ENCODE results near the gene VAMP1.
"Not testable (repeated sequence)": the region's sequence is repeated elsewhere in the genome, so short reads cannot be mapped to it uniquely, and the experiment has no call there.

Gene VAMP1

GRCh38 chr12:6494258-6494743 lies 23.8 kb upstream of the VAMP1 start:
- Histone ChIP-seq H3K27ac (ENCODE audit: low read depth, low read length) (peak overlapping the region; percentile 95), H3F3A (ENCODE audit: control insufficient read depth, insufficient read depth) (peaks cover 12% of the 10 kb centered on the region), H3K4me2 (ENCODE audit: low read length) (peak overlapping the region; percentile 95), H3K4me1 (ENCODE audit: control insufficient read depth, low read length) (peaks cover 35% of the 10 kb centered on the region), H3K27me3 (ENCODE audit: control insufficient read depth, low read length) (no peaks in the 10 kb centered on the region), H3K36me3 (ENCODE audit: control insufficient read depth, low read length) (peaks cover 82% of the 10 kb centered on the region), H3K9me2 (replicated peaks; ENCODE audit: control insufficient read depth, low read length) (no peaks in the 10 kb centered on the region), H3K9me3 (ENCODE audit: control insufficient read depth, insufficient read depth, low read length) (no peaks in the 10 kb centered on the region), H3K79me2 (ENCODE audit: control insufficient read depth, low read length) (peaks cover 70% of the 10 kb centered on the region), H4K20me1 (ENCODE audit: control insufficient read depth, insufficient read depth, low read depth, low read length) (no peaks in the 10 kb centered on the region), H3K4me3 (ENCODE audit: low read length) (peak overlapping the region; percentile 87)
- TF ChIP-seq CTCF (IDR thresholded peaks at IDR 0.05; ENCODE audit: low read depth, low read length, poor library complexity, severe bottlenecking) (peak; percentile 47), EZH2phosphoT487 (IDR thresholded peaks at IDR 0.05; ENCODE audit: borderline replicate concordance, low read length) (no peak)

- Histone ChIP-seq H3K4me1 (ENCODE audit: control insufficient read depth, low read length) (peaks cover 35% of the 10 kb centered on the region), H3F3A (ENCODE audit: control insufficient read depth, insufficient read depth) (peaks cover 16% of the 10 kb centered on the region)
- TF ChIP-seq CTCF (IDR thresholded peaks at IDR 0.05; ENCODE audit: low read depth, low read length, poor library complexity, severe bottlenecking) (no peak), EZH2phosphoT487 (IDR thresholded peaks at IDR 0.05; ENCODE audit: borderline replicate concordance, low read length) (no peak)
Observed at GRCh38 chr12:6493497-6494257, 23.2 kb upstream of the VAMP1 start, which contains the start of gene NCAPD2. Gene NCAPD2 (plus strand): TSS chr12:6494102. CDS start chr12:6495099, 997 bp downstream.

GRCh38 chr12:6492838-6493496 lies 22.5 kb upstream of the VAMP1 start, which contains the start of gene MRPL51:
Gene MRPL51 (minus strand): TSS chr12:6493262. CDS start chr12:6493136, 126 bp downstream.
- H3K9me2 ChIP-seq (replicated peaks; ENCODE audit: control insufficient read depth, low read length), result no peaks in the 10 kb centered on the region
- H4K20me1 ChIP-seq (ENCODE audit: control insufficient read depth, insufficient read depth, low read depth, low read length), result no peaks in the 10 kb centered on the region
- H3K36me3 ChIP-seq (ENCODE audit: control insufficient read depth, low read length), result peaks cover 69% of the 10 kb centered on the region
- H3K4me1 ChIP-seq (ENCODE audit: control insufficient read depth, low read length), result peaks cover 35% of the 10 kb centered on the region
- H3K4me2 ChIP-seq (ENCODE audit: low read length), result peak within 1 kb of the TSS; percentile 95
- no peaks in the 10 kb centered on the region for H3K27me3 ChIP-seq (ENCODE audit: control insufficient read depth, low read length)
- no peaks in the 10 kb centered on the region for H3K9me3 ChIP-seq (ENCODE audit: control insufficient read depth, insufficient read depth, low read length)
- TF ChIP-seq EZH2phosphoT487 (IDR thresholded peaks at IDR 0.05; ENCODE audit: borderline replicate concordance, low read length) (no peak), CTCF (IDR thresholded peaks at IDR 0.05; ENCODE audit: low read depth, low read length, poor library complexity, severe bottlenecking) (no peak)
- peak within 1 kb of the TSS; percentile 87 for H3K4me3 ChIP-seq (ENCODE audit: low read length)
- H3K27ac ChIP-seq (ENCODE audit: low read depth, low read length), result peak within 1 kb of the TSS; percentile 95
- peaks cover 57% of the 10 kb centered on the region for H3K79me2 ChIP-seq (ENCODE audit: control insufficient read depth, low read length)
- H3F3A ChIP-seq (ENCODE audit: control insufficient read depth, insufficient read depth), result peaks cover 16% of the 10 kb centered on the region

More at GRCh38 chr12:6493497-6494257, 23.2 kb upstream of the VAMP1 start, which contains the start of gene NCAPD2:
- Histone ChIP-seq H3K27ac (ENCODE audit: low read depth, low read length) (peak within 1 kb of the TSS; percentile 95), H3K4me2 (ENCODE audit: low read length) (peak within 1 kb of the TSS; percentile 95), H3K9me2 (replicated peaks; ENCODE audit: control insufficient read depth, low read length) (no peaks in the 10 kb centered on the region), H3K36me3 (ENCODE audit: control insufficient read depth, low read length) (peaks cover 76% of the 10 kb centered on the region), H3K9me3 (ENCODE audit: control insufficient read depth, insufficient read depth, low read length) (no peaks in the 10 kb centered on the region), H3K79me2 (ENCODE audit: control insufficient read depth, low read length) (peaks cover 64% of the 10 kb centered on the region), H3K4me3 (ENCODE audit: low read length) (peak within 1 kb of the TSS; percentile 87), H4K20me1 (ENCODE audit: control insufficient read depth, insufficient read depth, low read depth, low read length) (no peaks in the 10 kb centered on the region), H3K27me3 (ENCODE audit: control insufficient read depth, low read length) (no peaks in the 10 kb centered on the region)

- H3K27me3 ChIP-seq (ENCODE audit: control insufficient read depth, low read length); H3K9me3 ChIP-seq (ENCODE audit: control insufficient read depth, insufficient read depth, low read length); H3K4me3 ChIP-seq (ENCODE audit: low read length); H3K27ac ChIP-seq (ENCODE audit: low read depth, low read length); H3K9me2 ChIP-seq (replicated peaks; ENCODE audit: control insufficient read depth, low read length); H3K4me2 ChIP-seq (ENCODE audit: low read length); H4K20me1 ChIP-seq (ENCODE audit: control insufficient read depth, insufficient read depth, low read depth, low read length): not testable (repeated sequence)
- peaks cover 34% of the 10 kb centered on the region for H3K79me2 ChIP-seq (ENCODE audit: control insufficient read depth, low read length)
- H3F3A ChIP-seq (ENCODE audit: control insufficient read depth, insufficient read depth), result peaks cover 16% of the 10 kb centered on the region
- peaks cover 17% of the 10 kb centered on the region for H3K4me1 ChIP-seq (ENCODE audit: control insufficient read depth, low read length)
- peaks cover 46% of the 10 kb centered on the region for H3K36me3 ChIP-seq (ENCODE audit: control insufficient read depth, low read length)
Observed at GRCh38 chr12:6490673-6491072, 20.2 kb upstream of the VAMP1 start.
